Left forelimb (tissue), 1 donor: ENCODE results near the gene METTL16.
A peak's percentile ranks its signal among the peaks of the same experiment; 100 is the strongest.

Source experiments
- DNase-seq: peaks from one replicate; pipeline ENCODE4 v3.0.0-alpha.2; 2018; ENCODE audit warnings: low spot score

Gene METTL16

GRCh38 chr17:2414446-2415064 is 97.1 kb downstream of the METTL16 start:
- no peak for DNase-seq

- DNase-seq: no peak
These were observed 99.1 kb downstream of the METTL16 start for GRCh38 chr17:2412561-2413021.

- DNase-seq: no peak
These were observed 100.7 kb downstream of the METTL16 start for GRCh38 chr17:2410951-2411350.

GRCh38 chr17:2406903-2407790 is 104.5 kb downstream of the METTL16 start:
- peak; percentile 64 for DNase-seq

GRCh38 chr17:2406271-2406902 is 105.3 kb downstream of the METTL16 start:
- DNase-seq: no peak

- DNase-seq: no peak
These were observed 106.3 kb downstream of the METTL16 start for GRCh38 chr17:2405247-2405926.

GRCh38 chr17:2403044-2403443 is 108.6 kb downstream of the METTL16 start:
- no peak for DNase-seq

GRCh38 chr17:2402544-2402943 is 109.1 kb downstream of the METTL16 start:
- no peak for DNase-seq

GRCh38 chr17:2401426-2402221 is 110.1 kb downstream of the METTL16 start:
- peak; percentile 100 for DNase-seq

- peak; percentile 97 for DNase-seq
These were observed 110.7 kb downstream of the METTL16 start, which contains the start of gene MNT for GRCh38 chr17:2400877-2401425. TSS of gene MNT (minus strand) at chr17:2401060. CDS start at chr17:2400712, 348 bp downstream.

GRCh38 chr17:2400474-2400866 is 111.2 kb downstream of the METTL16 start:
- DNase-seq: no peak

GRCh38 chr17:2399572-2400473 is 111.9 kb downstream of the METTL16 start:
- peak; percentile 98 for DNase-seq

- no peak for DNase-seq
These were observed 112.8 kb downstream of the METTL16 start for GRCh38 chr17:2398655-2399571.

GRCh38 chr17:2398182-2398581 is 113.5 kb downstream of the METTL16 start:
- no peak for DNase-seq

GRCh38 chr17:2397247-2398171 is 114.2 kb downstream of the METTL16 start:
- DNase-seq: no peak

GRCh38 chr17:2396568-2397246 is 115.0 kb downstream of the METTL16 start:
- peak; percentile 90 for DNase-seq

GRCh38 chr17:2396192-2396567 is 115.5 kb downstream of the METTL16 start:
- no peak for DNase-seq
